ENCODE measurements around the gene GPANK1. TPM values are rescaled to one million over a fixed set of nuclear protein-coding genes. Genes with fewer than 3 reads are reported as not detected.

Gene GPANK1
- total and polyA plus RNA-seq, 2 of the 13 experiments (the other 11 are each of a cell fraction or from before 2014, with no cell fraction given): 15.4 to 22.8 TPM

DNA sequence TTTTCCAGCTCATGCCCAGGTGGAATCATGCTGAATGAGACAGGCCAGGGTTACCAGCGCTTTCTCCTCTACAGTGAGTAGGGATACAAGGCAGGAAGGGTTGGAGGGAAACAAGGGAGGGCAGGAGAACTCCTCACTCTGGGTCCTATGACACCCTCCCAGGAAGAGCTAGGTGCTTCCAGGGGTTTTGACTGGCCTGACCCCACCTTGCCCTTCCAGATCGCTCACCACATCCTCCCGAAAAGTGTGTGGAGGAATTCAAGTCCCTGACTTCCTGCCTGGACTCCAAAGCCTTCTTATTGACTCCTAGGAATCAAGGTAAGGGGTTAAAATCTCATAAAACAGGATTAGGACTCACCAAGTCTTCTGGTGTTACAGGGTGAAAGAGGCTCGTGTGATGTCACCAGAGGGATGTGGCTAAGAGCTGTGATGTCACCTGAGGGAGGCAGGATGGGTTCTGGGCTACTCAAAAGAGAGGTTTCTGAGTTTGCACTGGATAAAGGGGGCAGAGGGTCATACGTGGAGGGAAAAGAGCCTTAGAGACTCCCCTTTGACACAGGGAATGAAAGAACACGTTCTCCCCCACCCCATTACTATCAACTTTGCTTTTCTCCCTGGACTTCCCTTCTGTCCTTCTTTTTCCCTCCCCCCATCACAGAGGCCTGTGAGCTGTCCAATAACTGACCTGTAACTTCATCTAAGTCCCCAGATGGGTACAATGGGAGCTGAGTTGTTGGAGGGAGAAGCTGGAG is 7.2 kb downstream of the GPANK1 start (continued):
- peak; percentile 54 for TF ChIP-seq RBFOX2 (IDR thresholded peaks at IDR 0.05; ENCODE audit: low read depth, low read length)
- no peak for TF ChIP-seq GATAD2A (CRISPR knock-in tag; IDR thresholded peaks at IDR 0.05)
- TF ChIP-seq SSRP1 (CRISPR knock-in tag; IDR thresholded peaks at IDR 0.05): no peak
- peak; percentile 58; the same call in 1 of the 2 replicates for TF ChIP-seq HNF1B (CRISPR knock-in tag; IDR thresholded peaks at IDR 0.05)
- no peak for TF ChIP-seq ZNF256 (CRISPR knock-in tag; conservative IDR thresholded peaks at IDR 0.05)
- TF ChIP-seq DMTF1 (CRISPR knock-in tag; IDR thresholded peaks at IDR 0.05): no peak

Measured in HepG2 (cell line).